Tibial artery (tissue), 4 donors: ENCODE data around the gene HNRNPH2.
A peak's percentile ranks its signal among the peaks of the same experiment; 100 is the strongest.

ENCODE experiments used
- DNase-seq, 2 donors: peaks; one replicate each; pipeline ENCODE4 v3.0.0-alpha.2; 2019
- H3K27ac ChIP-seq, 2 donors: fragments of 200-600 bp; sonication (generic) in 1 of 2; 1 replicate in 1 of 2; 2 replicates in 1 of 2; pipeline ENCODE4 v1.5.1; 2018 to 2019; ENCODE audit warnings: mild to moderate bottlenecking in 1 of 2
- H3K27me3 ChIP-seq, 2 donors: fragments of 200-600 bp; sonication (generic) in 1 of 2; one replicate each; pipeline versions ENCODE4 v1.5.1 to v1.6.0; 2016 to 2019
- H3K36me3 ChIP-seq, 3 donors: fragments of 200-600 bp; sonication (generic) in 2 of 3; one replicate each; pipeline ENCODE4 v1.5.1; 2016 to 2019; ENCODE audit warnings: mild to moderate bottlenecking in 2 of 3
- H3K4me1 ChIP-seq, 4 donors: fragments of 200-600 bp; sonication (generic) in 2 of 4; 1 replicate in 3 of 4; 2 replicates in 1 of 4; pipeline ENCODE4 v1.5.1; 2016 to 2019
- H3K4me3 ChIP-seq, 2 donors: fragments of 200-600 bp; sonication (generic) in 1 of 2; 1 replicate in 1 of 2; 2 replicates in 1 of 2; pipeline ENCODE4 v1.5.1; 2018 to 2019; ENCODE audit warnings: mild to moderate bottlenecking in 2 of 2
- H3K9me3 ChIP-seq, 3 donors: fragments of 200-600 bp; sonication (generic) in 1 of 3; one replicate each; pipeline ENCODE4 v1.5.1; 2016 to 2019
- intact Hi-C: fragments of 100-400 bp; cut with DNase I; formaldehyde crosslinking; loops from one replicate; pipeline ENCODE4 v1.15.0; 2023; ENCODE audit warnings: low total_unique reads
- TF ChIP-seq, protein P1 (sequence below), 2 experiments: fragments of 200-600 bp in 1 of 2; fragments of 450-650 bp in 1 of 2; IDR thresholded peaks; one replicate each; pipeline ENCODE4 v1.5.1; 2017 to 2019; ENCODE audit warnings: antibody characterized with exemption in 2 of 2, mild to moderate bottlenecking in 1 of 2, moderate library complexity in 1 of 2

Gene HNRNPH2

DNA sequence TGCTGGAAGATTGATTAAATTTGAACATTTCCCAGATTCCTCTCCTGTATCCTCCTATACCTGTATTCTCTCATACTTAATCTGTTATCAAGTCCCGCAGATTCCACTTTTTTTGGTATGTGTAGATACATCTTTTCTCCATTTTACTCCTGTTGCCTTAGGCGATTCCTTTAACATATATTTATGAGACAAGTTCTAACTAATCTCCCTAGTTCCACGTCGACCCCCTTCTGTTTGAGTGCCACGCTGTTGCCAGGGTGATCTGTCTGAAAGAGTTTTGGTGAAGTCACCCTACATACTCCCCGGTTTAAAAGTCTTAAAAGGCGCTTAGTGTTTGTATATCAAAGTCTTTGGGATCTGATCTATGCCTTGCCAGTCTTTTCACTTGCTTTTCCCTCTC, 2.4 kb downstream of the HNRNPH2 start:
- intact Hi-C loops: no loop called here
- peaks cover 0 to 48% (median under 1%) of the 10 kb centered on the region in 4 donors for H3K4me1 ChIP-seq
- H3K27ac ChIP-seq: no peak overlapping the region
- H3K9me3 ChIP-seq: no peaks in the 10 kb centered on the region
- H3K36me3 ChIP-seq: peaks cover 0 to 5% (median 4%) of the 10 kb centered on the region in 3 donors
- TF ChIP-seq, protein P1, sequence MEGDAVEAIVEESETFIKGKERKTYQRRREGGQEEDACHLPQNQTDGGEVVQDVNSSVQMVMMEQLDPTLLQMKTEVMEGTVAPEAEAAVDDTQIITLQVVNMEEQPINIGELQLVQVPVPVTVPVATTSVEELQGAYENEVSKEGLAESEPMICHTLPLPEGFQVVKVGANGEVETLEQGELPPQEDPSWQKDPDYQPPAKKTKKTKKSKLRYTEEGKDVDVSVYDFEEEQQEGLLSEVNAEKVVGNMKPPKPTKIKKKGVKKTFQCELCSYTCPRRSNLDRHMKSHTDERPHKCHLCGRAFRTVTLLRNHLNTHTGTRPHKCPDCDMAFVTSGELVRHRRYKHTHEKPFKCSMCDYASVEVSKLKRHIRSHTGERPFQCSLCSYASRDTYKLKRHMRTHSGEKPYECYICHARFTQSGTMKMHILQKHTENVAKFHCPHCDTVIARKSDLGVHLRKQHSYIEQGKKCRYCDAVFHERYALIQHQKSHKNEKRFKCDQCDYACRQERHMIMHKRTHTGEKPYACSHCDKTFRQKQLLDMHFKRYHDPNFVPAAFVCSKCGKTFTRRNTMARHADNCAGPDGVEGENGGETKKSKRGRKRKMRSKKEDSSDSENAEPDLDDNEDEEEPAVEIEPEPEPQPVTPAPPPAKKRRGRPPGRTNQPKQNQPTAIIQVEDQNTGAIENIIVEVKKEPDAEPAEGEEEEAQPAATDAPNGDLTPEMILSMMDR (IDR thresholded peaks at IDR 0.05): no peak
- peak overlapping the region in 1 of 2 donors; percentile 11 for H3K4me3 ChIP-seq
- no peak for DNase-seq
- H3K27me3 ChIP-seq: no peaks in the 10 kb centered on the region

DNA sequence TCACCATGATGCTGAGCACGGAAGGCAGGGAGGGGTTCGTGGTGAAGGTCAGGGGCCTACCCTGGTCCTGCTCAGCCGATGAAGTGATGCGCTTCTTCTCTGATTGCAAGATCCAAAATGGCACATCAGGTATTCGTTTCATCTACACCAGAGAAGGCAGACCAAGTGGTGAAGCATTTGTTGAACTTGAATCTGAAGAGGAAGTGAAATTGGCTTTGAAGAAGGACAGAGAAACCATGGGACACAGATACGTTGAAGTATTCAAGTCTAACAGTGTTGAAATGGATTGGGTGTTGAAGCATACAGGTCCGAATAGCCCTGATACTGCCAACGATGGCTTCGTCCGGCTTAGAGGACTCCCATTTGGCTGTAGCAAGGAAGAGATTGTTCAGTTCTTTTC, 4.0 kb downstream of the HNRNPH2 start:
- Histone ChIP-seq H3K27ac (no peak overlapping the region), H3K9me3 (no peaks in the 10 kb centered on the region), H3K36me3 (peaks cover 0 to 5% (median 4%) of the 10 kb centered on the region in 3 donors), H3K4me3 (no peak overlapping the region), H3K27me3 (no peaks in the 10 kb centered on the region), H3K4me1 (peaks cover 0 to 51% (median 3%) of the 10 kb centered on the region in 4 donors)
- DNase-seq: no peak
- TF ChIP-seq, protein P1 (IDR thresholded peaks at IDR 0.05): no peak
- intact Hi-C loops: no loop called here

DNA sequence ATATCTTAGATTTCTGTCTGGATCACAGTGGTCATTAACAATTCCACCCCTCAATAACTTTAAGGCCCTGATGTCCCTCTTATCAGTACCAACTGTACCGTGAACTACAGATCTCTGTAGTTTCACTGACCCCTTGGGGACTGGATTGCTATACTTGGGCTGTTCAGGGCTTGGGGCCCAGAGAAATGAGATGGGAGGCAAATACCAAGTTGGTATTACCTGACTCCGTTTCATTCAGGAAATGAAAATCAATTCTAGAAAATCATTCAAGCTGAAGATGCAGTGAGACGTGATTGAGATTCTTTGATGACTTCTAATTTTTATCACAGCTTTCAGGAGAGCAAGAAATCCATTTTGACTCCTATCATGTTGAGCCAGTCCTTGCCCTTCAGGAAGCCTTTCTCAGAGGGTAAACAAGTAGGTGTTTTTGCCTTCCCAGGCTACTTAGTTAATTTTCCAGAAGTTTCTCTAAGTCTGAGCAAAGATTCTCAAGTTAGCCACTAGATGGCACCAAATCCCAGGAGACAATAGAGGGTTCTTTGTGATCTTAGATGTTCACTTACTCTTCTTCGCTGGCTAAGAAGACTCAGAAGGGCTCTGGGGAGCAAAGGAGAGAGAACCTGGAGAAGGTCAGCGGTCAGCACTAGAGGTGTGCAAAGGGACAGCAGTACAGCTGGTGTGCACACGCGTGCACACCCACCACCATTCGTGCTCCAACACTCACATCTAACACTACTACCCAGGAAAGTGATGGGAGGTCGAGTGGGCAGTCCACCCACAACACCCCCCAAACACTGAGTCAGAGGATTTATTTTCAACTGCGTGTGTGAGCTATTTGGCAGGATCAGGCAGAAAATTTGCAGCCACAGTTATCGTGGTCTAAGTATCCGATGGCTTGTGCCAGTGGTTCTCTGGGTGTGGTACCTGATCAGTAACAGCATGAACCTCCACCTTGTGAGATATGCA, 7.4 kb downstream of the HNRNPH2 start:
- H3K4me1 ChIP-seq: peaks cover 0 to 49% (median 6%) of the 10 kb centered on the region in 4 donors
- no peak for DNase-seq
- H3K36me3 ChIP-seq: peaks cover 0 to 5% (median 4%) of the 10 kb centered on the region in 3 donors
- H3K9me3 ChIP-seq: no peaks in the 10 kb centered on the region
- no peaks in the 10 kb centered on the region for H3K27me3 ChIP-seq
- H3K27ac ChIP-seq: peak overlapping the region; percentile 59 to 70
- H3K4me3 ChIP-seq: no peak overlapping the region
- TF ChIP-seq, protein P1 (IDR thresholded peaks at IDR 0.05): peak; percentile 53 to 62
- intact Hi-C loops: loop anchor here (5.0 kb wide), 1 partner anchor 382 kb away; no protein-coding TSS in a partner anchor

DNA sequence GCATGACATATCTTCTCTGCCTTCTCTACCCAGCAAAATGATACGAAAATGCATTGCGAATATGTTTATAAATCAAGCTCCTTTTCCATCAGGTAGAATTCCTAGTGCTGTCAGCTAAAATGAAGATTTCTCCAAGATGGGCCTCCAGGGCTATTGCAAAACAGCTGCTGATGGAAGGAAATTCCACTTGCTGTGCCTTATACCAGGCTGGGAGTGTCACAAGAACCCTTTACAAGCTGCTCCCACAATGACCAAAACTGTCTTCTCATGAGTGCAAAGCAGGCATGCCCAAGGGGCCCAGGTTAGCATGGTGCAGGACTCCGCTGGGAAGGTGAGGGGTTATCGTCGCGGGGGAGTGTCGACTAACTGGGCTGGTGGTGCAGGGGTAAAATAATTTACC, 8.7 kb downstream of the HNRNPH2 start:
- H3K27ac ChIP-seq: no peak overlapping the region
- intact Hi-C loops: loop anchor here (5.0 kb wide), 1 partner anchor 381 kb away; no protein-coding TSS in a partner anchor
- H3K27me3 ChIP-seq: no peaks in the 10 kb centered on the region
- no peak for DNase-seq
- no peaks in the 10 kb centered on the region for H3K9me3 ChIP-seq
- peaks cover 0 to 38% (median 6%) of the 10 kb centered on the region in 4 donors for H3K4me1 ChIP-seq
- peaks cover 0 to 5% (median 4%) of the 10 kb centered on the region in 3 donors for H3K36me3 ChIP-seq
- TF ChIP-seq, protein P1 (IDR thresholded peaks at IDR 0.05): no peak
- no peak overlapping the region for H3K4me3 ChIP-seq

DNA sequence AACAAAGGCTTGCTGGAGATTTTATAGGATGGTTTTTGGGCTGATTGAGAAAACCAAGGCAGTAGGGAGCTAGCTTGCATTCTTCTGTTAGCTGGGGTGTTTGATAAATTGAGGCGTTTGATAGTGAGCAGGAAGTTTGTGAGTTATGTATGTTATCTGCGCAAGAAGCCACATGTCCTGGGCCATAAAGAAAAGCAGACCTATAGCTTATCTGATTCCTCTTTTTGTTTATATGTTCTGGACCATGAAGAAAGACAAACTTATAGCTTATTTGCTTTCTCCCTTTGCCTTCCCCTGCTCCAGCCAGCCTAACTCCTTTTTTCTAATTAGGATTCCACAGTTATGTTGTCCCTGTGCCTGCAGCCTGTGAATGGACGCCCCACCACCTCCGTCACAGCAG, 9.2 kb downstream of the HNRNPH2 start:
- Histone ChIP-seq H3K4me1 (peaks cover 0 to 33% (median 6%) of the 10 kb centered on the region in 4 donors), H3K4me3 (no peak overlapping the region), H3K27ac (peak overlapping the region; percentile 95 to 97), H3K9me3 (no peaks in the 10 kb centered on the region), H3K36me3 (peaks cover 0 to 5% (median 3%) of the 10 kb centered on the region in 3 donors), H3K27me3 (no peaks in the 10 kb centered on the region)
- DNase-seq: no peak
- intact Hi-C loops: loop anchor here (5.0 kb wide), 1 partner anchor 380 kb away; no protein-coding TSS in a partner anchor
- TF ChIP-seq, protein P1 (IDR thresholded peaks at IDR 0.05): no peak
